GM21515 (cell line): ENCODE results near the gene LYPD6B.

Source experiments
- ATAC-seq: cut with Tn5 transposase; IDR thresholded peaks from one replicate; pipeline ENCODE4 v1.9.1; 2021; ENCODE audit not compliant: unreplicated experiment

Gene LYPD6B

DNA sequence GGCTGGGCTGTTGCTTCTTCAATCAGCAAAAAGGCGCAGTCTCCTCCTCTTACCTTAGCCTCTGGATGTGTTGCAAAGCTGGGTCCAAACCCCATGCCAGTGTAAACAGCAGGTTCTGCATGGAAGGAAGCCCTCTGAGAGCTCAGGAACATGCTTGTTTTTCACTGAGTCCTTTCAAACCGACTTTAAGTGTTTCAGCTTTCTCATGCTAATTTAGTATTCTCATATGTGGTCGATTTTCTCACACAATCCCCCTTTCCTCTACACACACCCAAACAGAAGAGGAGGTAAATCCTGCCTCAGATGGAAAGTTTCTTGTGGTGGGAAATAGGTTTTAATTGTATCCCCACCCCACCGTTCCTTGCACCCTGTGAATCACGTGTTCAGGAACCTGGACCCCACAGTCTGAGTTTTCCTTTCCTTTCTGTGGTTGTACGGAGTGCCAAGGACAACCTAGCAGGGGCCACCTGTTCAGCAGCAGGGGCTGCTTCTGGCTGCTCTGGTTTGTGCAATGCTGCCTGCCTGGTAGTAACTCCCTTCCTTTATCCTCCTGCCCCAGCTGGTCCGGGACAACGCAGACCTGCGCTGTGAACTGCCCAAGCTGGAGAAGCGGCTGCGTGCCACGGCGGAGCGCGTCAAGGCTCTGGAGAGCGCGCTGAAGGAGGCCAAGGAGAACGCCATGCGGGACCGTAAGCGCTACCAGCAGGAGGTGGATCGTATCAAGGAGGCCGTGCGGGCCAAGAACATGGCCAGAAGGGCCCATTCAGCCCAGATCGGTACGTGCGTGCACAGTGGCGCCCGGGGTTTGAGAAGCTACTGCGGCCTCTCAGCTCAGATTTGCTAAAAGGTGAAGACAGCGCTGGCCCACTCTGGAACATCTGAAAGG, 28.7 kb upstream of the LYPD6B start:
- no peak for ATAC-seq

DNA sequence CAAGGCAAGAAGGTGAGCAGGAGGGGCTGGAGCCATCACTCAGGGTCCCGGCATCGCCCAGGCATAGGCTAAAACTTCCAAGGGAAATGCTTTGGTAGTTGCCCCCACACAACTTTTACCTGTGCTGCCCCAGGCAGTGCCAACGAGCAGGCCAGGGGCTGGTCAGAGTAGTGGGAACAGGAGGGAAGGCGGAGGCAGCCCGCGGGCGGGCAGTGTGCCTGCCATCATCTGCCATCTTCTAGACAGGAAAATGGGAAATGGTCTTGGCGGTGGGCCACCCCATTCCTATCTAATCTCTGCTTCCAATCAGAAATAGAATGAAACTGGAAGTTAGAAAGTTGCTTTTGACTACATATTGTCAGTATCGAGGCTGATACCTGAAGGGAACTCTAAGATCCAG, 26.0 kb upstream of the LYPD6B start:
- no peak for ATAC-seq

GRCh38 chr2:149015501-149015900, 23.0 kb upstream of the LYPD6B start:
- ATAC-seq: no peak

DNA sequence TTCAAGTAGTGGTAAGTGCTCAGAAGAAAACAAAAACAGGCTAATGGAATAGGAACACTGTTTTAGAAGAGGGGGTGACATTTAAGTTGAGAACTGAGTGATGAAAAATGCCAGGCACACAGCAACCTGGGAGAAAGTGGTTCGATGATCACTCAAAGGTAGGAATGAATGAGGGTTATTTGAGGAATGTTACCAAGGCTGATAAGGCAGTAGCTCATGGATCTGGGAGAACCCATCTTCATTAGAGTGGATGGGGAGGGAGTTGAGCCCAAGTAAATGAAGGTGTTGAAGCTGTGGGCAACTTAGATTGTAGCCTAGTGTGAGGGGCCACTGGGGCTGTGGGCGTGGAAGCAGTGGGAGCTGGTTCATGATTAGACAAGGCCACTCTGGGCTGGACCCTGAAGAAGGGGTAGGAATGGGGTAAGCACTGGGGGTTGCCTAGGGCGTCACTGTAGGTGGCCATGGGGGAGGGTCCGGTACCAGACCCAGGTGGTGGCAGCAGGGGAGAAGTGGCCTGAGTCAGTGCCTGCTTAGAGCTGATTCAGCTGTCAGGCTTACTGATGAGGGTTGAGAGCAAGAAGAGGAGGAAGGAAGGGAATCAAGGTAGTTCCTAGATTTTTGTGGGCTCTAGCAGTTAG, 22.5 kb upstream of the LYPD6B start:
- ATAC-seq: no peak

- ATAC-seq: peak; percentile 31
Measured at GRCh38 chr2:149017116-149017985, 21.1 kb upstream of the LYPD6B start.

DNA sequence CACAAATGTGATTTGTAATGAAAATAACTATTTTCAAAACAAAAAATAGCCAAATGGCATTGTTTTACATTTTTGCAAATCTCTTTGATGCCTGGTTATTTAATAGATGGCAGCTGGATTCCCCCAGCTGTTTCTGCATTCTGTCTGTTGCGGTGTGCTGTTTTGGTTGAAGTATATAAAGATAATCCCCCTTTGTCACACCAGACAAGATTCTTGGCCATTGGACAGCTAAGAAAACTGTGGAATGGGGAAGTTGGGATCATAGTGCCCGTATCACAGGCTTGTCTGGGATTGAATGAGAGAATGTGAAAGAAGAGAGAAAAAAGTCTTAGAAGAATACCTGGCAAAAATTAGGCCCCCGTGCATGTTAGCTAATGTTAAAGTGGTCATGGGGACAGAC, 19.5 kb upstream of the LYPD6B start:
- no peak for ATAC-seq

DNA sequence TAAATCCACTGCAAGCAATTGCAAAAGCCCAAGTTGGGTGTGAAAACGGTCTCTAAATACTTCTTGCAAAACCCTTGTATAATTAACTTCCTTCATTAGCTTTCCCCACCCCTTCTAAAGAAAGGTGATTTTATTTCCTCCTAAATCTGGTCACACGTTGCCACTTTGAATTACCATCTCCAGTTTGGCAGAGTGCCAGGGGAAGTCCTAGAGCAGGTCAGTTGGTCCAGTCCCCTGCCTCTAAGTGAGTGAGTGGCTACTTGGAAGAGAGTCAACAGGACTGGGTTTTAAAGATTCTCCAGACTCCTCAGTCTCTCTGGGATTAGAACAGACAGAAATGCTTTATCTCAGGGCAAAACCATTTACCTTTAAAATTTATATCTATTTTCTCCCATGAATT, 18.7 kb upstream of the LYPD6B start:
- no peak for ATAC-seq

DNA sequence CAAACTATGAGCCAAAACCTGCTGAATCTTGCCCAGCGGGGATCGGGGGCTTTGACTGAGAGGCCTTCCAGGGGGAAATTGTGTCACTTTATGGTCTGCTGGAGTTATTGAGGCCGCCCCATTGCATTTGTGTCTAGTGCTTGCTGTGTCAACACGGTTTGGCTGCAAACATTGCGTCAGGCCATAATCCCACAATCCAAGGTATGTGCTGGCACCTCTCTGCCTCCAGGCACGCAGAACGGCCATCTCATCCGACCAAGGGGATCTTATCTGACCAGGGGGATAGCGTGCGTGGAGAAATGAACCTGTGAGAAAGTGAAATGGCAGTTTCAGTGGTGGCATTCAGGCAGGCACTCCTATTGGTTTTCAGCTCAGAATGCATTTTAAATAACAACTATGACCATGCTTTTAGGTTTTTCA, 18.1 kb upstream of the LYPD6B start:
- peak; percentile 30 for ATAC-seq

- peak; percentile 65 for ATAC-seq
Measured at GRCh38 chr2:149021271-149021719, 17.2 kb upstream of the LYPD6B start.

- peak; percentile 72 for ATAC-seq
Measured at GRCh38 chr2:149021761-149022160, 16.7 kb upstream of the LYPD6B start.

DNA sequence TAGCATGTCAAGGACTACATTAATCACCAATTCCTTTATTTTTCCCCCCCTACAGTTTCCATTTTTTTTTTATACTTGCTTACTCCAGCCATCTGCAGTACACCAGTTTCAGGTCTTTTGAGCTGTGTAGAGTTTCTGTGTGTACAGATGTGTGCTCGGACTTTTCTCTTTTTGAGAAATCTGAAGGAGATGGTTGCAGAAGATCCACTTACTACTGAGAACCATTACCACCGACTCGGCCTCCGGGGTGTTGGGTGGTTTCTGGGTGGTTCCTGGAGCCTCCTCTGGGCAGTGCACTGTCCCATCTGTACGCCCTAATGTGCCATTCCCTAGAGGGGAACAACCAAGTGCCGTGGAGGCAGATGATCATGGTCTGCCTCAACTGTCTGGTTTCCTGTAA, 15.4 kb upstream of the LYPD6B start:
- ATAC-seq: no peak

DNA sequence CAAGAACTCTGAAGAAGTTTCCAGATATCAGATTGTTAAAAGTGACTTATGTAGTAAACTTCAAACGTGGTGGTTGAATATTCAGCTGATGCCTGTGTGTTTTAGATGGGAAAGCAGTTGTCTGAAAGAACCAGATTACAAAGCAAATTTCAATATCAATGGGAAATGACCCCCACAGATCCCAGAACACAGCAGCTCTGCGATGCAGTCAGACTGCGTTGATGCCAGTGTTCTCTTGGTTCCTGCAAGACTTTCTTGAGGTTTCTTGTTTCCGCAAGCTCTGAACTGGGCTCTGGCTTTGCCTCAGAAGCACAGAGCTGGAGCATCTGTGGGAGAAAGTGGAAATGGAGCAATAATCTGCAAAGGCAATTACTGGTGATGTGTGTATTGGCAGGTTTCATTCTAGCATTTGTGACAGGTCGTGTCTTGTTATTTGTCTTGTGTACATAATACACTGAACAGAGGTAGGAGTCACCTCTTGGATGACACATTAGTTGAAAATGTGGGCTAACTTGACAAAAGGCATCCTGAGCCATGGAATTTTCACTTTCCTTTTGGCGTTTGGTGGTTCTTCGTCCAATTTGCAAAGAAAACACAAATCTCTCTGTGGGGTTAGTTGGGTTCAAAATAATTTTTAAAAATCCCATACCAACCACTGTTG, 10.8 kb upstream of the LYPD6B start:
- no peak for ATAC-seq

DNA sequence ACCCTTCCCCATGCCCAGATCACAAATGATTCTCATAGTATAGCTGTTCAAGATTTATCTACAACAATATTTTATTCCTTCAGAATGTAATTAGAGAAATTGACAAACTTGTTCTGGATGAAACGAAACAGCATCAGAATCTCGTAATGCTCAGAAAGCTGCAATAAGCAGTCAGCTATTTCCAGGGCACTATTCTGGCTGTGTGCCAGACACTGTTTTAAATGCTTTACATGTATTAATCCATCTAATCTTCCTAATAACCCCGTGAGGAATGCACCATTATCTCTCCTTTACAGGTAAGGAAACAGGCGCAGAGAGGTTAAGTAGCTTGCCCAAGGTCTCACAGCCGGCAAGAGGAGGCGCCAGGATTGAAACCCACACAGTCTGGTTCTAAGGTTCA, 10.1 kb upstream of the LYPD6B start:
- no peak for ATAC-seq

- ATAC-seq: no peak
Measured at GRCh38 chr2:149028891-149029290, 9.6 kb upstream of the LYPD6B start.

DNA sequence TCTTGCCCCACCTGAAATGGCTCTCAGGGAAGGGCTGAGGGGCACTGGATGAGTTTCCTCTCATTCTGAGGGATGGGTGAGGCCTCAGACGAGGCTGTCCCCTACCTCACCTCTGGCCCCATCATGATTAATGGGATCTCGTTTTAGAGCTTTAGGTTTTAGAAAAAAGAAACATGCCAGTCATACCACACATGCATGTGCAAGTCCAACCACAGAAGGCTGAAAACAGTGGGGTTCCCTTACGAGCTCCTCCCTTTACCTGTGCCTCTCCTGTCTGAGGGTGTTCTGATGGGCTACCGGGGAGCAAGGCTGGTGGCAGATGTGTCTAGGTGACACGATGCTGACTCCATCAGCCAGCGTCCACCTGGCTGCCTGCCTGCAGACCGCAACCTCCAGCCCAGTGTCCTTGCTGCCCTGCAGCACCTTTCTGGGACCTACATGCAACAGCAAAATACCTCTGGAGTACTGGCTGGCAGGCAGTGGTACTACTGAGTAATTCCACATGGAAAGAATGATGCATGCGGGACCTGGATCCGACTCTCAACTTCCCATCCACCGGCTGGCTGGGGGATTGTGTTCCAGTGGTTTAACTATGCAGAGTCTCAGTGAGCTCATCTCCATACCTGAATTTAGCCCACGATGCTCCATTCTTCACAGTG, 9.1 kb upstream of the LYPD6B start:
- no peak for ATAC-seq

DNA sequence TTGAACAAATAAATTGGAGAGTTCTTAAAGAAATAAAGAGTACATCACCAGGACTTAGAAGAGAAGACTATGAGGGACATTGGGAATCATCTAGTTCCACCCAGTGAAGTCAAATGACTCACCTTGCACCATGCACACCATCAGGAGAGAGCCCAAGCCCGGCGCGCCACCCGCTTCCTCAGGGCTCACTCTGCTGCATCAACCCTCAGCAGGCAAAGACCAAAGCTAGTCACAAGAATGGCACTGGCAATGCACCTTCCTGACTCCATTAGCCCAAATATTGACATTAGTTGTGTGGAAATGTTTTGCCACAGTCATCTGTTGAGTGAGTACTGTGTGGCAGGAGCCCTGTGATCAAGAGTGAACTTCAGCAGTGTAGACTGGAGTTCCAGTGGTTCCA, 7.1 kb upstream of the LYPD6B start:
- no peak for ATAC-seq

DNA sequence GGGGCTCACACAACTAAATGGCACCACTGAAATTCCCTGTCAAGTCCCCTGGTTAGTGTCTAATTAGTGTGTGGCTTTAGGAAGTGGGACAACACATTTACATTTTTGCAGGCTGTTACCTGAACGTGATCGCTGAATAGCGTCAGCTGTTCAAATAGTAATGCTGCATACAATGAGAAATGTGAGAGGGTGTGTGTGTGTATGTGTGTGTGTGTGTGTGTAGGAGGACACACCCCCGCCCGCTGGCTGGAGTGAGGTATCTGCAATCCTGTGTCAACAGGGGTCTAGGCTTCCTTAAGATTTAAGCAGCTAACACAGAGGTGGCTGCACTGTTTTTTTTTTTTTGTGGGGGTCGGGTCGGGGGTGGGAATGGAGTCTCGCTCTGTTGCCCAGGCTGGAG, 4.8 kb upstream of the LYPD6B start:
- no peak for ATAC-seq

DNA sequence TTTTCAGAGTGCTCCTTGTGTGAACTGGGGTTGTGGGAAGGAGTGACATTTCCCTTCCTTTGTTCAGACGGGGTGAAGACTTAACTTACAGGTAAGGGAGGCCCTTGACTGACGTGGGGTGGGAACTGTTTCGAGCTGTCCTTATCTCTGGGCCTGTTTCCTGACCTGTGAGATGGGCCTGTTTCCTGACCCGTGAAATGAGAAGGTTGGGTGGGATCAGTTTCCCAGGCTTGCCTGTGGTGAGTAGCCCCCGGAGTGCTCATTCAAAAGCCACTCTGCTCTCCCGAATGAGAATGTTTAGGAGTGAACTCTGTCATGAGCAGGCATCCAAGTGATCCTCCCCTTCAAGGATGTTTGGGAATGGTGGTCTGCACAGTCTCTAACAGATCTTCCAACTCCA, 4.1 kb upstream of the LYPD6B start:
- ATAC-seq: no peak

DNA sequence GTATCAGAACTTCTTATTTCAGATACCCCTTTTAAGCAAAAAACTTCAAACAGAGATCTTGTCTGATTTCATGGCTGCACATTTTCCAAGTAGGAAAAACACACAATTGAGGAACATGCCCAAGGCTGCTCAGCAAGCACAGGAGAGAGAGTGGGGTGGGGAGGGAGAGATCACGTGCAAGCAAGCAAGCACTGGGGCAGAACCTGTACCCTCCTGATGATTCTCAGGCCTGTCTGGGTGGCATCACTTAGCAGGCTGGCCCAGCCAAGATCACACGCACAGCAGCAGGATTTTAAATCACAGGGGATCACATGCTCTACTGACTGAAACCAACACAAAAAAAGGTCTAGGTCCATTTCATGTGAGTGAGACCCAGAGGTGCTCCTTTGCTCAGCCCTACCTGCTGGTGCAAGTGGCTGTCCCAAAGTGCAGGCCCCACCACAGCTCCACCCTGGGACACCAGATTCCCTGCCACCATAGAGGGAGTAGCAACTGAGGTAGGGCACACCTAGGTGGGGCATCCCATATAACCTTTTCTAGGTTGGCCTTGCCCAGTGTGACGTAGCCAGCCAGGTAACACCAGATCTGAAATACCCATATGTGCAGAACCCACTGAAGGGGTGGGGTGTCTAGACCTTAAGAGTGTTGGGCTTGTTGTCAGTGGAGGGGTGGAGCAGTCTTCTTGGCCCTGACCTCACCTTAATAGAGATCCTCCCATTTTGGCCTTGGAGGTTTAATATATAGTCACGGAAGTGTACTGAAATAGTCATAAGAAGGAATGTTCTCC, 1.8 kb upstream of the LYPD6B start:
- ATAC-seq: no peak

DNA sequence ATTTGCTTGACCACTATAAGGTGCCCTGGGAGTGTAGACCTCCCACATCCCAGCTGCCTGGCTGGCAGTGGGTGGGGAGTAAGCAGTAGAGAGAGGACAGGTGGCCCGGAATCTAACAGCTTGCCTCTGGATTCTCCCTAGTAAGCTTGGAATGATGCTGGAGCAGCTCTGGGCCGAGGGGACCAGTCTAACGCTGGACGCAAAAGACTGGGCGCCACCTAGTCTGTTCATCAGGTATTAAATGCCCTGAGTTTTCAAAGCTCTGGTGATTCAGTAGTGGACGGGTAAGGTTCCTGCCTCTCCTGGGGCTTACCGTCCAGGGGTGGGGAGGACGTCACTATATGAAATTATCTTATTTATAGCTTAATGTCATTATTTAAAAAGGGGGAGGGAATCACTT, 648 bp upstream of the LYPD6B start:
- ATAC-seq: no peak
